Liver (tissue), 9 donors: ENCODE results near the gene MYBPHL. TPM values are rescaled to one million over a fixed set of nuclear protein-coding genes. Genes with fewer than 3 reads are reported as not detected.

Experiments
- DNase-seq: peaks from one replicate; pipeline ENCODE4 v3.0.0-alpha.2; 2017; ENCODE audit warnings: low spot score
- H3K27ac ChIP-seq, 2 donors: one replicate each; pipeline ENCODE4 v1.7.0; 2013; ENCODE audit warnings: inconsistent platforms in 2 of 2, low read length in 2 of 2, control low read depth in 1 of 2, low read depth in 1 of 2, mild to moderate bottlenecking in 1 of 2
- H3K27me3 ChIP-seq, 4 donors: one replicate each; pipeline versions ENCODE4 v1.6.1 to v1.7.0; 2013; ENCODE audit warnings: low read length in 3 of 4, inconsistent platforms in 1 of 4, mild to moderate bottlenecking in 1 of 4, moderate library complexity in 1 of 4; ENCODE audit not compliant: control insufficient read depth in 4 of 4, insufficient read depth in 4 of 4
- H3K36me3 ChIP-seq, 4 donors: one replicate each; pipeline versions ENCODE4 v1.6.1 to v1.7.0; 2013; ENCODE audit warnings: low read length in 3 of 4, mild to moderate bottlenecking in 3 of 4, low read depth in 1 of 4, moderate library complexity in 1 of 4; ENCODE audit not compliant: control insufficient read depth in 4 of 4, insufficient read depth in 3 of 4
- H3K4me1 ChIP-seq, 4 donors: one replicate each; pipeline versions ENCODE4 v1.6.1 to v1.7.0; 2013; ENCODE audit warnings: low read length in 3 of 4, mild to moderate bottlenecking in 3 of 4, moderate library complexity in 1 of 4; ENCODE audit not compliant: control insufficient read depth in 4 of 4, insufficient read depth in 4 of 4
- H3K4me3 ChIP-seq, 3 donors: one replicate each; pipeline versions ENCODE4 v1.6.1 to v1.7.0; 2013; ENCODE audit warnings: low read length in 3 of 3, control low read depth in 1 of 3, low read depth in 1 of 3, mild to moderate bottlenecking in 1 of 3
- H3K9ac ChIP-seq, 2 donors: one replicate each; pipeline ENCODE4 v1.7.0; 2013; ENCODE audit warnings: low read length in 2 of 2, mild to moderate bottlenecking in 2 of 2, moderate library complexity in 2 of 2, control low read depth in 1 of 2, low read depth in 1 of 2
- H3K9me3 ChIP-seq, 4 donors: one replicate each; pipeline versions ENCODE4 v1.6.1 to v1.7.0; 2013; ENCODE audit warnings: low read length in 3 of 4; ENCODE audit not compliant: control insufficient read depth in 4 of 4
- FOXA2 ChIP-seq: IDR thresholded peaks from 2 replicates; pipeline ENCODE4 v1.6.1; 2016; ENCODE audit warnings: antibody characterized with exemption
- GABPA ChIP-seq, 2 donors: IDR thresholded peaks in 1 of 2; conservative IDR thresholded peaks in 1 of 2; 2 replicates each; pipeline ENCODE4 v1.6.1; 2016; ENCODE audit warnings: antibody characterized with exemption in 2 of 2, mild to moderate bottlenecking in 1 of 2, moderate library complexity in 1 of 2
- HNF4A ChIP-seq, 2 donors: conservative IDR thresholded peaks; 2 replicates each; pipeline ENCODE4 v1.6.1; 2016; ENCODE audit warnings: antibody characterized with exemption in 2 of 2, mild to moderate bottlenecking in 2 of 2
- HNF4G ChIP-seq: IDR thresholded peaks from 2 replicates; pipeline ENCODE4 v1.6.1; 2016; ENCODE audit warnings: antibody characterized with exemption
- JUND ChIP-seq, 2 donors: IDR thresholded peaks; 2 replicates each; pipeline ENCODE4 v1.6.1; 2016; ENCODE audit warnings: antibody characterized with exemption in 2 of 2
- NR2F2 ChIP-seq: IDR thresholded peaks from 2 replicates; pipeline ENCODE4 v1.6.1; 2016; ENCODE audit warnings: antibody characterized with exemption
- RAD21 ChIP-seq, 2 donors: IDR thresholded peaks; 2 replicates each; pipeline ENCODE4 v1.6.1; 2016; ENCODE audit warnings: antibody characterized with exemption in 2 of 2, mild to moderate bottlenecking in 2 of 2
- RXRA ChIP-seq, 2 donors: IDR thresholded peaks; 2 replicates each; pipeline ENCODE4 v1.6.1; 2017 to 2018; ENCODE audit warnings: antibody characterized with exemption in 2 of 2, mild to moderate bottlenecking in 1 of 2
- SP1 ChIP-seq: IDR thresholded peaks from 2 replicates; pipeline ENCODE4 v1.6.1; 2018; ENCODE audit warnings: antibody characterized with exemption, mild to moderate bottlenecking
- TAF1 ChIP-seq: conservative IDR thresholded peaks from 2 replicates; pipeline ENCODE4 v1.6.1; 2016; ENCODE audit warnings: antibody characterized with exemption, mild to moderate bottlenecking
- YY1 ChIP-seq: IDR thresholded peaks from 2 replicates; pipeline ENCODE4 v1.6.1; 2016; ENCODE audit warnings: antibody characterized with exemption, mild to moderate bottlenecking
- WGBS: extraction: QIAGEN DNeasy Blood & Tissue Kit; methylation state at CpG from one replicate; pipeline ENCODE4 v1.1.7; 2013; 5-methylcytosine and 5-hydroxymethylcytosine counted together
- polyA plus RNA-seq, 2 donors: library from polyadenylated mRNA; stranded (reverse) in 1 of 2; unstranded in 1 of 2; fragments of 200-250 nt in 1 of 2; fragments of >200 nt in 1 of 2; fragmentation: Nextera tagmentation in 1 of 2; extraction: Ambion mirVana in 1 of 2; gene quantifications; one replicate each; pipeline versions ENCODE4 v1.2.1 to v1.2.3, GENCODE V29; 2013 to 2015
- total RNA-seq, 2 donors: library from RNA; depleted of rRNA; stranded (reverse); fragments of >200 nt; gene quantifications; one replicate each; pipeline ENCODE4 v1.2.3, GENCODE V29; 2014
- TF ChIP-seq, protein P1 (sequence below): IDR thresholded peaks from 2 replicates; pipeline ENCODE4 v1.6.1; 2016; ENCODE audit warnings: antibody characterized with exemption, mild to moderate bottlenecking
- TF ChIP-seq, protein P2 (sequence below): IDR thresholded peaks from 2 replicates; pipeline ENCODE4 v1.6.1; 2016; ENCODE audit warnings: antibody characterized with exemption
- TF ChIP-seq, protein P3 (sequence below): fragments of 150-350 bp; IDR thresholded peaks from 2 replicates; pipeline ENCODE4 v1.5.1; 2017; ENCODE audit warnings: improper control_type of control experiment, low read depth, low read length; ENCODE audit not compliant: missing input control
- donor health status: healthy.
- donor health status: healthy.
- donor health status: healthy.
- donor health status: healthy.
- donor health status: healthy.

The MYBPHL gene
- total and polyA plus RNA-seq, 4 donors = not detected

DNA sequence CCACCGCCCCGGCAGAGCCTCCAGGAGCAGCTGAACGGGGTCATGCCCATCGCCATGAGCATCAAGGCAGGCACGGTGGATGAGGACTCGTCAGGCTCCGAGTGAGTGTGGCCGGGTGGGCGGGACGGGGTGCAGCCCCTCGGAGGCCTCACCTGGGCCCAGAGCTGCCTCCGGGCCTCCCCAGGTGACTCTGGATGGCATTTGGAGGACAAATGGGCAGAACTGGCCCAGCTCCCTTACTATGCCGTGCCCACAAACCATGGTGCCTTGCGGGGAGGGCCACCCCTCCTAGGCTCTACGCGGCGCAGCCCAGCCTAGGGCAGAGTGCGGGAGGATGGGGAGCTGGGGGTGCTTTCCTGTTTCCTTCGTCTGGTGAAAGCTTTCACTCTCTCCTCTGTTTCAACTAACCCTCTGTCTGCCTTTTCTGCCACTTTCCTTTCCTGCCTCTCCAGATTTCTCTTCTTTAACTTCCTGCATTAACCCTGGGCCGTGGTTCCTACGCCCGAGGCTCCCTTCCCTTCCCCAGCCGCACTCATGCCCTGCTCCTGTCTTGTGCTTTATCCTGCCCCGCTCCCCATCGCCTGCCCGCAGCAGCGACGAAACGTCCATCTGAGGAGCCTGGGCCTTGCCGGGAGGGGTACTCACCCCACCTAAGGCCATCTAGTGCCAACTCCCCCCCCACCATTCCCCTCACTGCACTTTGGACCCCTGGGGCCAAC, 33.1 kb downstream of the MYBPHL start:
- Histone ChIP-seq H3K27me3 (no peaks in the 10 kb centered on the region), H3K9ac (no peak overlapping the region), H3K9me3 (no peaks in the 10 kb centered on the region), H3K27ac (no peak overlapping the region), H3K36me3 (no peaks in the 10 kb centered on the region), H3K4me3 (no peak overlapping the region), H3K4me1 (peaks cover 4 to 39% (median 28%) of the 10 kb centered on the region in 4 donors)
- TF ChIP-seq HNF4A (conservative IDR thresholded peaks at IDR 0.05) (no peak), FOXA2 (no peak)
- DNase-seq = no peak
- 86% methylated on average over 30 of the region's 30 CpGs for WGBS

DNA sequence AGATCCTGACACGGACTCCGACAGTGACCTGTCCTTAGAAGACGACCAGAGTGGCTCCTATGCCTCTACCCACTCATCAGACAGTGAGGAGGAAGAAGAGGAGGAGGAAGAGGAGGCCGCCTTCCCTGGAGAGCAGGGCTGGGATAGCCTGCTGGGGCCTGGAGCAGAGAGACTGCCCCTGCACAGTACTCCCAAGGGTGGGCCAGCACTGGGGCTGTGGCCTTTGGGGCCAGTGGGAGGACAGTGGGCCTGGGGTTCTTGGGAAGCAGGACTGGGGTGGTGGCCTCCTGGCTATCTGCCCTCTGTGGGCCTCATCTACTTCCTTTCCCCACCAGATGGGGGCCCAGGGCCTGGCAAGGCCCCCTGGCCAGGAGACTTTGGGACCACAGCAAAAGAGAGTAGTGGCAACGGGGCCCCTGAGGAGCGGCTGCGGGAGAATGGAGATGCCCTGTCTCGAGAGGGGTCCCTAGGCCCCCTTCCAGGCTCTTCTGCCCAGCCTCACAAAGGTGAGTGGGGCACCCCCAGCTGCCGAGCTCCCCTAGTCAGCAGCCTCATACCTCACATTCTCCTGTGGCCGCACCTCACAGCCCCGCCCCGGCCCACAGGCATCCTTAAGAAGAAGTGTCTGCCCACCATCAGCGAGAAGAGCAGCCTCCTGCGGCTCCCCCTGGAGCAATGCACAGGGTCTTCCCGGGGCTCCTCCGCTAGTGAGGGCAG, 33.8 kb downstream of the MYBPHL start:
- Histone ChIP-seq H3K27ac (no peak overlapping the region), H3K36me3 (no peaks in the 10 kb centered on the region), H3K4me1 (peaks cover 4 to 35% (median 25%) of the 10 kb centered on the region in 4 donors), H3K9ac (no peak overlapping the region), H3K9me3 (no peaks in the 10 kb centered on the region), H3K27me3 (no peaks in the 10 kb centered on the region), H3K4me3 (no peak overlapping the region)
- DNase-seq = no peak
- TF ChIP-seq FOXA2 = no peak
- no peak for TF ChIP-seq HNF4A (conservative IDR thresholded peaks at IDR 0.05)
- TF ChIP-seq NR2F2 = no peak
- no peak for TF ChIP-seq HNF4G
- no peak for TF ChIP-seq GABPA (IDR thresholded peaks at IDR 0.05 in 1 of 2, conservative IDR thresholded peaks at IDR 0.05 in 1 of 2)
- TF ChIP-seq JUND (IDR thresholded peaks at IDR 0.05) = no peak
- TF ChIP-seq YY1 = no peak
- TF ChIP-seq, protein P1, sequence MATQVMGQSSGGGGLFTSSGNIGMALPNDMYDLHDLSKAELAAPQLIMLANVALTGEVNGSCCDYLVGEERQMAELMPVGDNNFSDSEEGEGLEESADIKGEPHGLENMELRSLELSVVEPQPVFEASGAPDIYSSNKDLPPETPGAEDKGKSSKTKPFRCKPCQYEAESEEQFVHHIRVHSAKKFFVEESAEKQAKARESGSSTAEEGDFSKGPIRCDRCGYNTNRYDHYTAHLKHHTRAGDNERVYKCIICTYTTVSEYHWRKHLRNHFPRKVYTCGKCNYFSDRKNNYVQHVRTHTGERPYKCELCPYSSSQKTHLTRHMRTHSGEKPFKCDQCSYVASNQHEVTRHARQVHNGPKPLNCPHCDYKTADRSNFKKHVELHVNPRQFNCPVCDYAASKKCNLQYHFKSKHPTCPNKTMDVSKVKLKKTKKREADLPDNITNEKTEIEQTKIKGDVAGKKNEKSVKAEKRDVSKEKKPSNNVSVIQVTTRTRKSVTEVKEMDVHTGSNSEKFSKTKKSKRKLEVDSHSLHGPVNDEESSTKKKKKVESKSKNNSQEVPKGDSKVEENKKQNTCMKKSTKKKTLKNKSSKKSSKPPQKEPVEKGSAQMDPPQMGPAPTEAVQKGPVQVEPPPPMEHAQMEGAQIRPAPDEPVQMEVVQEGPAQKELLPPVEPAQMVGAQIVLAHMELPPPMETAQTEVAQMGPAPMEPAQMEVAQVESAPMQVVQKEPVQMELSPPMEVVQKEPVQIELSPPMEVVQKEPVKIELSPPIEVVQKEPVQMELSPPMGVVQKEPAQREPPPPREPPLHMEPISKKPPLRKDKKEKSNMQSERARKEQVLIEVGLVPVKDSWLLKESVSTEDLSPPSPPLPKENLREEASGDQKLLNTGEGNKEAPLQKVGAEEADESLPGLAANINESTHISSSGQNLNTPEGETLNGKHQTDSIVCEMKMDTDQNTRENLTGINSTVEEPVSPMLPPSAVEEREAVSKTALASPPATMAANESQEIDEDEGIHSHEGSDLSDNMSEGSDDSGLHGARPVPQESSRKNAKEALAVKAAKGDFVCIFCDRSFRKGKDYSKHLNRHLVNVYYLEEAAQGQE = no peak
- TF ChIP-seq RXRA (IDR thresholded peaks at IDR 0.05) = no peak
- TF ChIP-seq, protein P2, sequence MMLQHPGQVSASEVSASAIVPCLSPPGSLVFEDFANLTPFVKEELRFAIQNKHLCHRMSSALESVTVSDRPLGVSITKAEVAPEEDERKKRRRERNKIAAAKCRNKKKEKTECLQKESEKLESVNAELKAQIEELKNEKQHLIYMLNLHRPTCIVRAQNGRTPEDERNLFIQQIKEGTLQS = no peak
- TF ChIP-seq, protein P3, sequence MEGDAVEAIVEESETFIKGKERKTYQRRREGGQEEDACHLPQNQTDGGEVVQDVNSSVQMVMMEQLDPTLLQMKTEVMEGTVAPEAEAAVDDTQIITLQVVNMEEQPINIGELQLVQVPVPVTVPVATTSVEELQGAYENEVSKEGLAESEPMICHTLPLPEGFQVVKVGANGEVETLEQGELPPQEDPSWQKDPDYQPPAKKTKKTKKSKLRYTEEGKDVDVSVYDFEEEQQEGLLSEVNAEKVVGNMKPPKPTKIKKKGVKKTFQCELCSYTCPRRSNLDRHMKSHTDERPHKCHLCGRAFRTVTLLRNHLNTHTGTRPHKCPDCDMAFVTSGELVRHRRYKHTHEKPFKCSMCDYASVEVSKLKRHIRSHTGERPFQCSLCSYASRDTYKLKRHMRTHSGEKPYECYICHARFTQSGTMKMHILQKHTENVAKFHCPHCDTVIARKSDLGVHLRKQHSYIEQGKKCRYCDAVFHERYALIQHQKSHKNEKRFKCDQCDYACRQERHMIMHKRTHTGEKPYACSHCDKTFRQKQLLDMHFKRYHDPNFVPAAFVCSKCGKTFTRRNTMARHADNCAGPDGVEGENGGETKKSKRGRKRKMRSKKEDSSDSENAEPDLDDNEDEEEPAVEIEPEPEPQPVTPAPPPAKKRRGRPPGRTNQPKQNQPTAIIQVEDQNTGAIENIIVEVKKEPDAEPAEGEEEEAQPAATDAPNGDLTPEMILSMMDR = no peak
- no peak for TF ChIP-seq TAF1
- no peak for TF ChIP-seq SP1
- no peak for TF ChIP-seq RAD21 (IDR thresholded peaks at IDR 0.05)
- WGBS = 92% methylated on average over 16 of the region's 16 CpGs
